Posterior vena cava (tissue), 2 donors: Measurements from ENCODE around the gene WWOX. TPM values are rescaled to one million over a fixed set of nuclear protein-coding genes. Genes with fewer than 3 reads are reported as not detected.

Experiments used
- DNase-seq: peaks from one replicate; pipeline ENCODE4 v3.0.0-alpha.2; 2020; ENCODE audit warnings: low spot score
- intact Hi-C, 2 donors: fragments of 100-400 bp; cut with DNase I; formaldehyde crosslinking; loops; one replicate each; pipeline versions ENCODE4 v1.14.1 to v1.14.2; 2022 to 2023
- total RNA-seq, 2 donors: library from RNA; stranded (reverse); fragmentation: NEBNext Ultra II Directional; extraction: Animal tissue kit (Norgen Biotek cat#: 25700); gene quantifications; one replicate each; pipeline ENCODE4 v1.2.1, GENCODE V29; 2021
- donor health status: DM: yes; HTN: yes; CAD: no.
- donor health status: DM: yes; HTN: yes; CAD: no.

WWOX gene
- total RNA-seq, 2 donors from 2014 or later: 12.5 to 16.9 TPM

DNA sequence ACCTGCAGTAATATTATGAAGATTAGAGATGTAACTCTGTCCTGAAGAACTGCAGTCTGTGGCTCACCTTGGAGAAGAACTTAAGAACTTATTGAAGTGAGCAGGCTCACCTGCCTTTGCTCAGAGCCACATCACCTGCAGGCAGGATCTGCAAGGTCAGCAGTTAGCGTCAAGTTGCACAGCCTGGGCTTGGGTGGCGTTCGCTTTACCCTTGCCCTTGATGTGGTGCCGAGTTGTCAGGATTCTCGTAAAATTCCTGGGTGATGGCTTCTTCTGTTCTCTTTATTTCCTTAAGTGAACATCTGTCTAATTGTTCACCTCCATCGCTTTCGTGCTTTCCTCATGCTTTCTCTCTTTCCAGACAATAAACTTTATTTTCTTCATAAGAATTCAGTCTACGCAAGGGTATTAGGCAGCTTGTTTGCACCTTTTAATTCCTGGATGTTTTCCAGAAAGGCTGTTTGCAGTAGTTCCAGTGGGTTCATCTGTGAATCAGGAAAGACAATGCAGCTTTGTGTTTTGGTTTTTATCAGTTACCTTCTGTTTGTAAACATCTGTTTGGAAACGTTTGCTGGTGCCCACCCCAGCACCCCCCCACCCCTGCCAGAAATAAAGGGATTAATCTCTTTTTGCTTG is 254.3 kb downstream of the WWOX start:
- intact Hi-C loops: no loop called here

DNA sequence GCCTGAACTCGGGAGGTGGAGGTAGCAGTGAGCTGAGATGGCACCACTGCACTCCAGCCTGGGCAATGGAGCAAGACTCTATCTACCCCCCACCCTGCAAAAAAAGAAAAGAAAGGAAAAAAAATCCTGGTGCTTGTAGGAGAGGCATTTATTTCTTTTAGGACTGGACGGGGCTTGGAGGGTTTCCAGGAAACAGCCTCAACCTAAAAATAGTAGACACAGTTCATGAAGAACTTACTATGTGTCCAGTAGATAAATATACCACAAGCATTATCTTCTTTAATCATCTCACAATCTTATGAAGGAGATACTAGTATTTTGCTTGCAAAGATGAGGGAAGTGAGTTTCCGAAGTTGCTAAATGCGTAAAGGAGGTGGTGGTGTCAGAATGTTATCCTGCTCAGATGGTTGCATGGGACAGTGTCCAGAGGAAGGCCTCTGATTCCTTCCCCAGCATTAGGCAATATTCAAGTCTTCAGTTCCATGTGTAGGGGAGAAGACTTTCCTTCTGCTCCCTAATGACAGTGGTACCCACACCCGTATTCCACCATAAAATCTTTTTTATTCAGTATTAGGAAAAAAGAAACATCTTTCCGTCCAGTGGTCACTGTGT is 263.2 kb downstream of the WWOX start:
- intact Hi-C loops: no loop called here
- DNase-seq: no peak

More for the DNA sequence above, 254.3 kb downstream of the WWOX start:
- no peak for DNase-seq

DNA sequence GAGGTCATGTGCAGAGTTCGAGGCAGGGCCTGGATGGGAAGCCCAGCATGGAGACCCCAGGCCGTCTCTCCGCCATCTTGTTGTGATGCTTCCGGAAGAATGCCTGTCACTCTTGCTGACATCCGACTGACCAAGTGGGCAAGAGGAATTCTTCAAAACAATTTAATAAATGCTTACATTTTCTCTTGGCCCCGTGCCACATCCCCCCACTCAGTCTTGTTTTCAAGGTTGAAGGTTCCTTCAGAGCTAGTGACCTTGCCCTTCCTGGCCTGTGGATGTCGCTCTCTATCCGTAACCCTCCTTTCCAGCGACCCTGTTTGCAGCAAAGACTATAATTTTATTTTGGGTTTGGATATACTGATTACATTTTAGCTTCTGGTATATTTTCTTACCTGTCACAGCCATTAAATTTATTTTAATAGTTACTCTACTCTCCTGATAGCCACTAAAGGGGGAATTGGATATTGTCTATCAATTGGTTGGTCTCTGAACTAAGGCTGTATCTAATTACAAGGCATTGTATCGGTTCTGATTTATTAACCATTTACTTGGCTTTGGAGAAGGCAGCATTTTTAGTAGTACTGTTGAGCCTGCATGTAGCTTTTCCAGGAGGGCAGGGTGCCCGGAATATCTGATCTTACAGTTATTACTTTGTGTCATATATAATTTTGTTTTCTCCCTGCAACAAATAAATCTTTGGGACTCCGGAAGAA is 264.5 kb downstream of the WWOX start:
- intact Hi-C loops: no loop called here
- no peak for DNase-seq

DNA sequence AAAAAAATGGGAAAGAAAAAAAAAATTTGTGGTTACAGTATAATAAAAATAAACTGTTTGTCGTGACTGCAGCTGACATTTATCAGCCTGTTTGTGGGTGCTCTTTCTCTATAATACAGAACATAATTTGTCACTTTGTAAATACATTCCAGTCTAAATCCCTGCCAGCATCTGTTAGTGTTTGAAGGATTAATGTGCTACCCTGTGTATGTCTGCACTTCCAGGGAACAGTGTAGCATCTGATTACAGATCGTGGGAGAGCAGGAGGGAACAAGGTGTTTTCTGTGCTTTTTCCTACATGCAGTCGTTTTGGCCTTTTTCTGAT is 265.1 kb downstream of the WWOX start:
- intact Hi-C loops: no loop called here
- no peak for DNase-seq

DNA sequence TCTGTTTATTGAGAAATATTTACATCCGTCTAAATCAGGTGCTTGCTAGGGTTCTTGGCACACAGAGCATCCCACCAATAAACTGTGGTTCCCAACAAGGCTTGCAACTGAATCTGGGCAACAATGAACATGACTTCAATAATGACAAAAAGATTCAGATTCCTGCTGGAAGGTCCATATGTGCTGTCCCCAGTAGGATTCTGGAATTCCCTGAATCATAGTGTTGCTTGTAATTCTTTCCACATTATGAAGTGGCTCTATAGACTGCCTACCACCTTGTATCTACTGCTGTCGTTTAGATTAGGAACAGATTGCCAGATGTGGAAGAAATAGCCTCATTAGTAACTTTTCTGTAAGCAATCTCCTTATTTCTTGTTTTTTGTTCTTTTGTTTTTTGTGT is 265.9 kb downstream of the WWOX start:
- intact Hi-C loops: no loop called here
- no peak for DNase-seq

DNA sequence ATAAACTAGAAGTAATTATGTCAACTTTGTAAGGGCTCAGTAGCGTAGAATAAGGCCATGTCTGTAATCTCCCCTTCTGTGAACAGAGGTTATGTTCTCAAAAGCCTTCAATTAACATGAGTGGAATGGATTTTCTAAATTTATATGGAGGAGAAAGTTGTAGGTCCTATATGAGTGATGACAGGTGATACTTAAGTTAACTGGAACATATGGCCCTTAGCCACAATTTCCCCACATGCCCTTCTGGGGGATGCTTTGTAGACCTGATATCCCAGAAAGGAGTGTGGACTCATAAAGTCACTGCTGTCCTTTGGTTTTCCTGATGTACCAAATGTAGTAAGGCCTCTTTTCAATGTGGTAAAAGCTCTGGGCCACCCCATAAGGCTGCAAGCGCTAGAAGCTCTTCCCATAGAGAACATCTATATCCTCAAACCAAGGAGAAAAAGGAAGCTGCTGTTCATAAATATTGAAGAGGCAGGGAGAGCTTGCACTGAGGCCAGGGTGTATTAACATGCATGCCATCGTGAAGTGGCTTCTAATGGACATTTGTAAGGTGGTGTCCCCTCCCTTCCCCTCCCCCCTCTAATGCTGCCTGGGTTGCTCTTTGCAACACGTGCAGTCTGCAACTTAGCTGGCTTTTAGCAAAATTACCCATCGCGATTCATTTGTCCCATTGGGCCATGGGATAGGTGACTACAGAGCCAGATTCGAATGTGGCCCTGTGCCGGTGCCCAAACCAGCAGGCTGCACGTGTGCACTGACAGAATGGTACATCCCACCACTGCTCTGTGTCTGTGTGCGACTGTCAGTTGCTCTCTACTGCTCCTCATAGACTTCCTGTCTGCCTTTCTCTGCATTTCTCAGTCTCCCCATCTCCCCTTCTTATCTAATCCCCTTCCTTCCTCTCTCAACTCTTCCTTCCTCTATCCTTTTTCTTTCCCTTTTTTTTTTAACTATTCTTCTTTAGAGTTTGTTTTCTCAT is 269.0 kb downstream of the WWOX start:
- DNase-seq: no peak
- intact Hi-C loops: no loop called here

DNA sequence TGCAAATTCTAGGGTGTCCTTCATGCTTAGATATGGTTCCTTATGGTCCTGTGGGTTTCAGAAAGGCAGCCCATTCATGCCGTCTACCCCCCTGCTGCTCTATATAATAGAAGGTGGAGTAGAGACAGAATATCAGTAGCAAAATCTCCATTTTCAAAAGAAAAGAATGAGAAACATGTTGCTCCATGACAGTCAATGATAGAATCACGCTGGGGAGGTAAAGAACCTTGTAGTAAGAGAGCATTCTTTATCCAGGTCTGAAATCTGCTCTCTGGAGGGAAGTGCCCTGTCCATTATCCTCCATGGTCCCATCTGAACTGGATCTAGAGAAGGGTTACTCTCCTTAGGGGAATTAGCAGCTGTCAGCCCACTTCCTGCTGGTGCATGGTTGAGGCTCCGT is 272.8 kb downstream of the WWOX start:
- intact Hi-C loops: no loop called here
- no peak for DNase-seq

DNA sequence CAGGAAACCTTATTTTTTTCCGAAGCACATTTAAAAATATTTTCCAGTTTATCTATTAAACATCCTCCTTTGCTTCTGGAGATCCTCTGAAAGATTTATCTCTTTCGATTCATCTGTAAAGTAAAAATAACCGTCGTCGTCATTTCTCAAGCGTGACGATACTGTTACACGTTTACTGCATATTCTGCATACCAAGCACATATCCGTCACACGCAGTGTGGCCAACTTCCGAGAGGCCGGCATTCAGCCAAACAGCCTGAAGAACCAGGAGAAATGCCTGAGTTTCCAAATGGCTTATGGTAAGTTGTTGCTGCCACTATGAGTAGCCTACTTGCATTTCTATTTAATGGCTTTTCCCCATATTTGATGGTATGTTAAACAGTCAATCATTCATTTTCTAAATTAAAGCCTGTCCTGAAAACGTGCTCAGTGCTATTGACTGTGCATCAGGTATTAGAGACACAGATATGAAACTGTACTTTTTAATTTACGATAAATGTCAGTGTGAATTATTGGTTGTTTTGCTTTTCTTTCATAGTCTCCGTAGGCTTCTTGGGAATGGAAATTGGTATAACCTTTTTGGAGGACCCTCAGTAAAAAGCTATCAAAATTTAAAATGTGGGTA is 275.7 kb downstream of the WWOX start:
- intact Hi-C loops: no loop called here
- DNase-seq: no peak

DNA sequence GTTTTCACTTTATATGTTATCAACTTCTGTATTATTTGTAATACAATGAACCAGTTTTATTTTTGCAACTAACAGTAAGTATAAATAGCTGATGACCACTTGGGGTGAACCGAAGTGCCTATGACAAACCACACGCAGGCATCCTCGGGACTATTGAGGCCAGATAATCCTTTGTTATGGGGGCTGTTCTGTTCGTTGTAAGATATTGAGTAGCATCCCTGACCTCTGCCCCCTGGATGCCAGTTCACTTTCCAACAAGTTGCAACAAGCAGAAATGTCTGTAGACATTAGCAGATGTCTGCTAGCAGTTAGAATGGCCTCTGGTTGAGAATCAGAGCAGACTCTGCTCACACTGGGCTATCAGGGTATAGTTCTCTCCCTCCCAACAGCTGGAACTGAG is 277.0 kb downstream of the WWOX start:
- intact Hi-C loops: no loop called here
- DNase-seq: no peak

DNA sequence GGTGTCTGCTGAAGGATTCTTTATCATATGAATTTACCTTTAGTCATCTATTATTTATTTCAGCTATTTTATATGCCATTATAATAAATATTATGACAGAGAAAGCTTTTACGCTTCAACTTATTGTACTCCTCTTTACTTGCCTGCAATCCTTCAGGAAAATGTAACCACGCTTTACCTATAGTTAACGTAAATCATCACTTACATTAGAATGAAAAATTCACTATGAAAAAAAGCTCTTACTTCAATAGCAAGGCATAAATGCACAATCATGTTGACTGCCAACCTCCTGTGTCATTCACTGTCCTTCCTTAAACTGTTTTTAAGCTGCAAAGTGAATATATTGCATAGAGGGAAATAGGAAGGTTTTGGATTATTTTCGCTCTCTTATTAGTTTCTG is 277.9 kb downstream of the WWOX start:
- no peak for DNase-seq
- intact Hi-C loops: no loop called here

DNA sequence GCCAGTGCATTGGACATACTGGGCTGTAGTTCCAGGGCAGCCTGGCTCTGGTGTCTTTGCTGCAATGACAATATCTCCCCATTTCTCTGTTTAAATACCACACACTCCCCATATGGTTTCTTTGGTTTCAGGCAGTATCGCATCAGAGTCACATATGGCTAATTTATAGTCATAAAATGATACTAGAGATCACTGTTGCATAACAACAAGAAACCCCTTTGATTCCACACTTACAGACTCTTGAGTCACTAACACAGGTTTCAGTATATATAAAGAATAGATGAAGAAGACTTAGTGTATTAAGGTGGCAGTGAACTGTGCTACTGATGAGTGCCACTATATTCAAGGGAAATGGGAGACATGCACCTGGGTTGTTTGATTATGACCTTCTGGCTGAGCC is 281.6 kb downstream of the WWOX start:
- DNase-seq: no peak
- intact Hi-C loops: no loop called here

DNA sequence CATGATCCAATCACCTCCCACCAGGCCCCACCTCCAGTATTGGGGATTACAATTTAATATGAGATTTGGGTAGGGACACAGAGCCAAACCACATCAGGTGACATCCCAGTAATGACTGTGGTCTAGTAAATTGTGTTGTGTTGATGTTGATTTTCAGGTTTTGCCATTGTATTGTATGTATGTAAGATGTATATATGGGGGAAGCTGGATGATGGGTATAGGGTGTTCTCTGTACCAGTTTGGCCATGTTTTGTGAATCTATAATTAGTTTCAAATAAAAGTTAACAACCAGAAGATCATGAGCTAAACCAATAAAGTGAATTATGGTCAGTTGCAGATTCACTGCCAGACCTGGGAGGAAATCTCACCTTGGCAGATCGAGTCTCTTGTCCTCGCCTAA is 283.7 kb downstream of the WWOX start:
- DNase-seq: no peak
- intact Hi-C loops: no loop called here

DNA sequence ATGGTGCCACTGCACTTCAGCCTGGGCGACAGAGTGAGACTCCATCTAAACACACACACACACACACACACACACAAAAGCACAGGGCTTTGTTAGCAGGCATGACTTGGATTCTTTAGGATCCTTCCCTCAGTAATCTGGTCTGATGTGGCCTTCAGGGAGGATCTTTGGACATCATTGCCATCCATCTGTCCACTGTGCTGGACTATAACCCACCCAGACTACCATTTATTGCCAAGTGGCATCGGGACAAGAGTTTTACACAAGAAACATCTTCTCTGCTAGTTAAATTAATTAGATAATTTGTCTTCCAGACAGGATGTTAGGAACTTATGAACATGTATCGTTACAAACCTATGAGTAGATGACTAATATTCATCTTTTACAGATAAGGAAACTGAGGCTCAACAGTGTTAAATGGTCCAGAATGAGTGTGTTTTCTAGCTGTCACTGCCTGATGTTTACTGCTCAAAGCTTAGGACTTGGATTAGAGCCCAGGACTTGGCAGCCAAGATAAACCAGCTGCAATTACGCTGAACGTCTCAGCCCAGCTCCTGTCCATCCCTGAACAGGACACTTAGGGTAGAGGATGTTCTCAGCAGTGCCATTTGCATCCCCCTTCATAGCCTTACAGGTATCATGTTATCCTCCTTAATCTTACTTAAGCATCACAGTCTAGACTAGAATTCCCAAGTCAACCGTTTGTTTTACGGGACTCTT is 285.8 kb downstream of the WWOX start:
- DNase-seq: no peak
- intact Hi-C loops: no loop called here

DNA sequence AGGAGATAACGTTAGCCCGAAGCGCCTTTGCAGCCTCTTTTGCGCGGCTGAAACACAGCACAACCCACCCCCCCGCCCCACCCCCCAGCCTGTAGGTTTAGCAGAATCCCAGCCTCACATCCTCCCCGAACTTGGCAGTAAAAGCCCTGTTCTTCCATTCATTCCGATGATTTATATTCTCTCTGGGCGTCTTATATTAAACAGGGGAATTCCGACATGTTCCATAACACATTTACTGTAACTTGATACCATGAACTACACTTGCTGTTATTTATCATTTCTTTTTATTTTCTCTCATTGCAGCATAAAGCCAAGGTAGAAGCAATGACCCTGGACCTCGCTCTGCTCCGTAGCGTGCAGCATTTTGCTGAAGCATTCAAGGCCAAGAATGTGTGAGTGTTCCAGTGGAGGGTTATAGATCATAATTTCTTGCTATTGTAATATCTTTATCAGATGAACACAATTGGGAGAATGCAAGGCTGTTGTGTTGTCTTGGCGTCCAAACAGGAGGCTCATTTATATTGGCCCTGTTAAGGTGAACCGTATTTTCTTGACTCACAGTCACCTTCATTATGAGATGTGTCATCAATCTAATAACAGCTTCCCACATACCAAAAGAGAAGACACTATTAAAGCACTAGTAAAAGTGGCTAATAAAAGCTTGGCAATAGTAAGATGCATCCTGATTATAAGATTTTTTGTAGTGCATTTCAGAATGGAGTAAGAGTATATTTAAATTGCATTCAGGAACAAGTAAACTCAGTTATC is 287.3 kb downstream of the WWOX start:
- intact Hi-C loops: no loop called here
- no peak for DNase-seq

DNA sequence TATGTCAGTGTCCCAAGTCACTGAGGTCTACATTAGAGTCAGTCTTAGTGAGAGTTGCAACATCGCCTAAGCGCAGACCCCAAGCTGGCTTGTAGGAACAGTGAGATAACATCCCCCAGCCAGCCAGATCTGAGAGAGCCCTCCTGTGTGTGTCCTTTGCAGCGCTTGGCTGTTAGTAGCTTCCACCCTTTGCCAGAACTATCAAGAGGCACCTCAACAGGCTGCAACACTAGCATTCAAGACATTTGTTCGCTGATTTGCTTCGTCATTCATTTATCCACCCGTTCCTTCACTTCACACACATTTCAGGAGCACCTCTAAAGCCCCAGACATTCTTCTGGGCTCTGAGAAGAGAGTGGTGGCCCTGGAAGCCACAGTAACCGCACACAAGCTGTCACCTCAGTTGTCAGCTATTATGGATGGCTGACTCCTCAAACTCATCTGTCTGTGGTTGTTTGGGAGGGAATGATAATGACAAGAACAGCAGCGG is 289.6 kb downstream of the WWOX start:
- no peak for DNase-seq
- intact Hi-C loops: no loop called here

DNA sequence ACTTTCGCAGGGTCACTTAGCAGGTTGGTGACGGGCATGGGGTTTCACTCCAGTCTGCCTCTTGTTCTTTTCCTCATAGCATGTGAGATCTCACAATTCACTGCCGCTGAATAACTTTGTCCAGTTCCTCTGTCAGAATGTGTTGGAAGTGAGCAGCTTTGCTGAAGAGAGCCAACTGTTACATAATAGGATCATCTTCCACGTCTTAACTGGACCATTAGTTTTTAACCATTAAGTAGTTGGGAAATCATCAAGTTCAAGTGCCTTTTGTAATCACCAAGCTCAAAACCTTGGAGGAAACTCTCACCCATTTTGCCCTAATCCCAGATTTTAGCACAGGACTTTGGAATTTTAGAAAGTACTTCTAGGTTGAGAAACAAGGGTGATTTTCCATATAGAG is 290.6 kb downstream of the WWOX start:
- intact Hi-C loops: no loop called here
- no peak for DNase-seq

DNA sequence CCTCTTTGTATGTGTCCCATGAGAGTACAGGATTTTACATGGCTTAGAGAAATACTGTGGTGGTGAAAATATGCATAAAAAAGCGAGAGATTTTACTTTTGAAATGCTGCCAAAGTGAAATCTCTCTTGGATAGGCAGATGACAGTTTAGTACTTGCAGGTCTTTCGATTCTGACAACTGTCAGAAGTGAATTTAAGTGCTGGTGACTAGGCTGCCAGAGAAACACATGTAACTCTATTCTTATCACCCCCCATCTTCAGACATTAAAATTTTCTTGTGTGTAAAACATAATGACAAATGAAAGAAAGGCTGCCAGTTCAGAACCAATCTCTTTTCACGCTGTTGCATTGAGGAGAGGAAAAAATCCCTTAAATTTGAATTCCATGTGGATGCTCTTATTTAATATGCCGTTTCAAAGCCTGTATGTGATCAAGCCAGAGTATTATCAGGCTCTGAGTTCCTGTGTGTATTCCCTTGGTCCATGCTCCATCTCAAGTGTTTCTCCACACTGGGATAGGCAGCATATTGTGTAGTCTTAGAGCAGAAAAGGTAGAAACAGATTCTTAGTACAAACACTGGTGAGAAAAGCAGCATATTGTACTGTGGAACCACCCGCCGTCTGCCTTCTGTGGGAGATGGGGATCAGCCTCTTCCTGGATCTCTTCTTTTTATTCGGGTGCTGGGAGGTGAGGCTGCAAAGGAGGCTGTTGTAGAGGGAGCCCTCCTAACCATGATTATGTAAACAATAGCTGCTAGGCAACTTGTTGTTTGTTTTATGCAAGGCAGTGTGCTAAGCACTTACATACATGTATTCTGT is 291.3 kb downstream of the WWOX start:
- intact Hi-C loops: no loop called here
- DNase-seq: no peak
